Measurements from ENCODE around the gene HSPB2. TPM values are rescaled to one million over a fixed set of nuclear protein-coding genes. Genes with fewer than 3 reads are reported as not detected.

Gene HSPB2, protein sequence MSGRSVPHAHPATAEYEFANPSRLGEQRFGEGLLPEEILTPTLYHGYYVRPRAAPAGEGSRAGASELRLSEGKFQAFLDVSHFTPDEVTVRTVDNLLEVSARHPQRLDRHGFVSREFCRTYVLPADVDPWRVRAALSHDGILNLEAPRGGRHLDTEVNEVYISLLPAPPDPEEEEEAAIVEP
- 1 to 10 TPM in 2 of 3 donors, not detected in 1; 1.4 to 4.8 TPM for total RNA-seq
- long read RNA-seq, donor 1, transcript HSPB2-201 (2 exons, 1,335 nt) = major isoform, 11 of 11 reads
- long read RNA-seq, donor 1, partial matches to known transcripts = 0 of 11 reads
- long read RNA-seq, donor 1, other reads (novel, unspliced or antisense) = 0 of 11 reads
- long read RNA-seq, donor 2, partial matches to known transcripts = 0 of 4 reads
- long read RNA-seq, donor 2, other reads (novel, unspliced or antisense) = 1 of 4 reads

GRCh38 chr11:111912535-111912934 is at the start of gene HSPB2:
Gene HSPB2, plus strand, starts transcription at chr11:111912734. Its CDS starts 96 bp downstream, at chr11:111912830.
- intact Hi-C loops (cut with DNase I, micrococcal nuclease) = no loop called here
- Histone ChIP-seq H3K36me3 (ENCODE audit: low read depth) (no peaks in the 10 kb centered on the region), H3K9me3 (no peaks in the 10 kb centered on the region), H3K4me1 (ENCODE audit: low read depth) (no peaks in the 10 kb centered on the region), H3K4me3 (no peak within 1 kb of the TSS)
- peak in 1 of 3 donors; percentile 47 for DNase-seq
- ATAC-seq = no peak
- no peak for TF ChIP-seq CTCF (IDR thresholded peaks at IDR 0.05)

DNA sequence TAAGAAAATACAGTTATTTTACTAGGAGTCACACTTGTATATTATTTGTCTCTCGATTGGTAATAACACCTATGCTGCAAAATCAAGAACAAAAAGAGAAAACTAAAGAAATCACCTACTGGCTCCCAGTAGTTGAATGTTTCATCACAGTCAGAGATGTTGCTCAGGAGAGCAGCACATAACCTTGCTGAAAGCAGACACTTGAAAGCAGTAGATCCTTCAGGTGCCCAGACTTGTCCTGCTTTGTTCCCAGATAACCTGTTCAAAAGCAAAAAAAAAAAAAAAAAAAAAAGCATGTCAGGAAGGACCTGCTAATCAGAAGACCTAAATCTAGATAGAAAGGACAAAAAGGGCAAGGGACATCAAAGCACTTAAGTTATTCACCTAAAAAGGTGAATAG is 42.4 kb upstream of the HSPB2 start:
- intact Hi-C loops (cut with DNase I, micrococcal nuclease) = no loop called here

DNA sequence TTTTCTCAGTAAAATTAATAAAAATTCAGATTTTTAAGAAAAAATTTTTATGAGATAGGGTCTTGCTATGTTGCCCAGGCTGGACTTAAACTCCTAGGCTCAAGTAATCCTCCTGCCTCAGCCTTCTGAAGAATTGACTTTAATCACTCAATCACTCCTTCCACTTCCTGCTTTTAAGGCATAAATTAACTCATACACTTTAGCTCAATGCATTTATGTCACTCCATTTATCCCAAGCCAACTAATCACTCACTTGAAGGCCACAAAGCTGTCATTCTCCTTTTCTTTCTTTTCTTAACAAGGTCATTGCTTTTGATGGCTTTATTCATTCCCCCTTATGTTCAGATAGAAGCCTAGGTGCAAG is 42.0 kb upstream of the HSPB2 start:
- peak; percentile 16 for ATAC-seq

More for the DNA sequence above, 42.4 kb upstream of the HSPB2 start:
- no peaks in the 10 kb centered on the region for H3K9me3 ChIP-seq
- ATAC-seq = no peak
- no peak for TF ChIP-seq CTCF (IDR thresholded peaks at IDR 0.05)
- H3K36me3 ChIP-seq (ENCODE audit: low read depth) = no peaks in the 10 kb centered on the region
- no peak overlapping the region for H3K4me3 ChIP-seq
- no peak for DNase-seq
- peaks cover 11% of the 10 kb centered on the region for H3K4me1 ChIP-seq (ENCODE audit: low read depth)

GRCh38 chr11:111870886-111871692 is 41.4 kb upstream of the HSPB2 start, which contains the start of gene ALG9:
Gene ALG9, minus strand, starts transcription at chr11:111871581. Its CDS starts 99 bp downstream, at chr11:111871482.
- ATAC-seq = peak; percentile 92
- Histone ChIP-seq H3K36me3 (ENCODE audit: low read depth) (no peaks in the 10 kb centered on the region), H3K4me3 (peak within 1 kb of the TSS; percentile 88), H3K4me1 (ENCODE audit: low read depth) (peaks cover 11% of the 10 kb centered on the region), H3K9me3 (no peaks in the 10 kb centered on the region)
- TF ChIP-seq CTCF (IDR thresholded peaks at IDR 0.05) = no peak
- peak; percentile 83 to 92 (median 90) for DNase-seq
- intact Hi-C loops (cut with DNase I, micrococcal nuclease) = no loop called here

More for the DNA sequence above, 42.0 kb upstream of the HSPB2 start:
- no peak overlapping the region for H3K4me3 ChIP-seq
- no peak for TF ChIP-seq CTCF (IDR thresholded peaks at IDR 0.05)
- H3K9me3 ChIP-seq = no peaks in the 10 kb centered on the region
- intact Hi-C loops (cut with DNase I, micrococcal nuclease) = no loop called here
- no peaks in the 10 kb centered on the region for H3K36me3 ChIP-seq (ENCODE audit: low read depth)
- DNase-seq = no peak
- peaks cover 11% of the 10 kb centered on the region for H3K4me1 ChIP-seq (ENCODE audit: low read depth)

DNA sequence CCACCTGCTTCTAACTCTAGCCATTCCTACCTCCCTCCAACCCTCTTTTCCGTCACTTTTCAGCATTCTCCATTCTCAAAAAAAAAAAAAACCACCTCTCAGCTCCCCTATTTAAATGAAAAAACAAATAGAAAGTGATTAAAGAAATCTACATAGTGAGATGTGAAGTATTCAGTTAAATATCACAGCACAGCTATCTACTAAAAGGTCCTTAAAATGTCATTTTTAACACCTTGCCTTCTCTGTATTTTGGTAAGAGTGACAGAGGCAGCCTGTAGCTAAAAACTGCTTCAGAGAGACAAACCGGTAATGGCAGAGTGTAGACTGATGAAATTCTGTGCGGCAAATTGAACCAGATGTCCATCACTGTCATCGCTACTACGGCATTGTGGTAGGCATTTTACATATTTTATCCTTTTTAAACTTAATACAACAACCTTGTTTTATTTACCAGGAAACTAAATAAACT is 40.8 kb upstream of the HSPB2 start:
- Histone ChIP-seq H3K9me3 (no peaks in the 10 kb centered on the region), H3K4me3 (peak overlapping the region; percentile 88), H3K36me3 (ENCODE audit: low read depth) (no peaks in the 10 kb centered on the region), H3K4me1 (ENCODE audit: low read depth) (peaks cover 11% of the 10 kb centered on the region)
- ATAC-seq (no peak), DNase-seq (no peak)
- TF ChIP-seq CTCF (IDR thresholded peaks at IDR 0.05) = no peak
- intact Hi-C loops (cut with DNase I, micrococcal nuclease) = no loop called here
